ENCODE results near the gene PCSK6.

The PCSK6 gene

GRCh38 chr15:101432982-101433381, 56.5 kb downstream of the PCSK6 start:
- no peak for TF ChIP-seq CTCF (IDR thresholded peaks at IDR 0.05; ENCODE audit: low read depth, low read length, poor library complexity, severe bottlenecking)
- TF ChIP-seq EZH2phosphoT487 (IDR thresholded peaks at IDR 0.05; ENCODE audit: borderline replicate concordance, low read length): no peak
- no peaks in the 10 kb centered on the region for H3K9me2 ChIP-seq (replicated peaks; ENCODE audit: control insufficient read depth, low read length)
- H4K20me1 ChIP-seq (ENCODE audit: control insufficient read depth, insufficient read depth, low read depth, low read length): no peaks in the 10 kb centered on the region
- no peaks in the 10 kb centered on the region for H3K27me3 ChIP-seq (ENCODE audit: control insufficient read depth, low read length)
- no peaks in the 10 kb centered on the region for H3K36me3 ChIP-seq (ENCODE audit: control insufficient read depth, low read length)
- H3K9me3 ChIP-seq (ENCODE audit: control insufficient read depth, insufficient read depth, low read length): no peaks in the 10 kb centered on the region
- H3K4me3 ChIP-seq (ENCODE audit: low read length): no peak overlapping the region
- H3F3A ChIP-seq (ENCODE audit: control insufficient read depth, insufficient read depth): no peaks in the 10 kb centered on the region
- no peaks in the 10 kb centered on the region for H3K4me1 ChIP-seq (ENCODE audit: control insufficient read depth, low read length)
- H3K79me2 ChIP-seq (ENCODE audit: control insufficient read depth, low read length): no peaks in the 10 kb centered on the region
- H3K4me2 ChIP-seq (ENCODE audit: low read length): no peak overlapping the region
- no peak overlapping the region for H3K27ac ChIP-seq (ENCODE audit: low read depth, low read length)

- H3K4me3 ChIP-seq (ENCODE audit: low read length): no peak overlapping the region
These were observed 57.8 kb downstream of the PCSK6 start for GRCh38 chr15:101431748-101432147.

GRCh38 chr15:101431301-101431700, 58.2 kb downstream of the PCSK6 start:
- Histone ChIP-seq H3K9me2 (replicated peaks; ENCODE audit: control insufficient read depth, low read length) (no peaks in the 10 kb centered on the region), H3K27me3 (ENCODE audit: control insufficient read depth, low read length) (no peaks in the 10 kb centered on the region), H3K9me3 (ENCODE audit: control insufficient read depth, insufficient read depth, low read length) (no peaks in the 10 kb centered on the region), H4K20me1 (ENCODE audit: control insufficient read depth, insufficient read depth, low read depth, low read length) (no peaks in the 10 kb centered on the region), H3K4me3 (ENCODE audit: low read length) (no peak overlapping the region), H3K4me2 (ENCODE audit: low read length) (no peak overlapping the region), H3K4me1 (ENCODE audit: control insufficient read depth, low read length) (no peaks in the 10 kb centered on the region), H3K27ac (ENCODE audit: low read depth, low read length) (no peak overlapping the region), H3F3A (ENCODE audit: control insufficient read depth, insufficient read depth) (no peaks in the 10 kb centered on the region), H3K79me2 (ENCODE audit: control insufficient read depth, low read length) (no peaks in the 10 kb centered on the region), H3K36me3 (ENCODE audit: control insufficient read depth, low read length) (no peaks in the 10 kb centered on the region)
- TF ChIP-seq CTCF (IDR thresholded peaks at IDR 0.05; ENCODE audit: low read depth, low read length, poor library complexity, severe bottlenecking): no peak
- no peak for TF ChIP-seq EZH2phosphoT487 (IDR thresholded peaks at IDR 0.05; ENCODE audit: borderline replicate concordance, low read length)

More at GRCh38 chr15:101431748-101432147, 57.8 kb downstream of the PCSK6 start:
- Histone ChIP-seq H3K79me2 (ENCODE audit: control insufficient read depth, low read length) (no peaks in the 10 kb centered on the region), H3F3A (ENCODE audit: control insufficient read depth, insufficient read depth) (no peaks in the 10 kb centered on the region), H3K27ac (ENCODE audit: low read depth, low read length) (no peak overlapping the region), H3K4me1 (ENCODE audit: control insufficient read depth, low read length) (no peaks in the 10 kb centered on the region), H3K4me2 (ENCODE audit: low read length) (no peak overlapping the region), H3K9me2 (replicated peaks; ENCODE audit: control insufficient read depth, low read length) (no peaks in the 10 kb centered on the region), H3K36me3 (ENCODE audit: control insufficient read depth, low read length) (no peaks in the 10 kb centered on the region), H3K9me3 (ENCODE audit: control insufficient read depth, insufficient read depth, low read length) (no peaks in the 10 kb centered on the region), H3K27me3 (ENCODE audit: control insufficient read depth, low read length) (no peaks in the 10 kb centered on the region), H4K20me1 (ENCODE audit: control insufficient read depth, insufficient read depth, low read depth, low read length) (no peaks in the 10 kb centered on the region)
- no peak for TF ChIP-seq EZH2phosphoT487 (IDR thresholded peaks at IDR 0.05; ENCODE audit: borderline replicate concordance, low read length)
- no peak for TF ChIP-seq CTCF (IDR thresholded peaks at IDR 0.05; ENCODE audit: low read depth, low read length, poor library complexity, severe bottlenecking)

GRCh38 chr15:101429646-101430045, 59.9 kb downstream of the PCSK6 start:
- Histone ChIP-seq H3K27ac (ENCODE audit: low read depth, low read length) (no peak overlapping the region), H3K4me2 (ENCODE audit: low read length) (no peak overlapping the region), H3K36me3 (ENCODE audit: control insufficient read depth, low read length) (no peaks in the 10 kb centered on the region), H3K27me3 (ENCODE audit: control insufficient read depth, low read length) (no peaks in the 10 kb centered on the region), H3K4me3 (ENCODE audit: low read length) (no peak overlapping the region), H3K9me3 (ENCODE audit: control insufficient read depth, insufficient read depth, low read length) (no peaks in the 10 kb centered on the region), H3K79me2 (ENCODE audit: control insufficient read depth, low read length) (no peaks in the 10 kb centered on the region), H3K9me2 (replicated peaks; ENCODE audit: control insufficient read depth, low read length) (no peaks in the 10 kb centered on the region), H3F3A (ENCODE audit: control insufficient read depth, insufficient read depth) (no peaks in the 10 kb centered on the region), H3K4me1 (ENCODE audit: control insufficient read depth, low read length) (no peaks in the 10 kb centered on the region), H4K20me1 (ENCODE audit: control insufficient read depth, insufficient read depth, low read depth, low read length) (no peaks in the 10 kb centered on the region)
- TF ChIP-seq EZH2phosphoT487 (IDR thresholded peaks at IDR 0.05; ENCODE audit: borderline replicate concordance, low read length) (no peak), CTCF (IDR thresholded peaks at IDR 0.05; ENCODE audit: low read depth, low read length, poor library complexity, severe bottlenecking) (no peak)
